Retinal pigment epithelial cell (primary cell): Measurements from ENCODE around the gene SCG3.

Experiments used
- DNase-seq: peaks from one replicate; pipeline ENCODE4 v3.0.0-alpha.2; 2010; ENCODE audit warnings: low read depth
- H3K4me3 ChIP-seq: 2 replicates; pipeline ENCODE4 v1.5.1; 2011; ENCODE audit warnings: mild to moderate bottlenecking, low read length, control low read depth, moderate library complexity
- CTCF ChIP-seq: conservative IDR thresholded peaks from 2 replicates; pipeline ENCODE4 v1.5.1; 2011; ENCODE audit warnings: low read depth, low read length, control low read depth, inconsistent platforms

Gene SCG3

GRCh38 chr15:51669381-51669780 lies 11.9 kb upstream of the SCG3 start:
- no peak overlapping the region for H3K4me3 ChIP-seq
- no peak for DNase-seq
- no peak for TF ChIP-seq CTCF

GRCh38 chr15:51672155-51672687 lies 9.1 kb upstream of the SCG3 start:
- DNase-seq, result no peak
- TF ChIP-seq CTCF, result no peak
- H3K4me3 ChIP-seq, result no peak overlapping the region

GRCh38 chr15:51672913-51673857 lies 8.1 kb upstream of the SCG3 start:
- no peak for TF ChIP-seq CTCF
- H3K4me3 ChIP-seq, result no peak overlapping the region
- DNase-seq, result no peak

- H3K4me3 ChIP-seq, result no peak overlapping the region
- no peak for TF ChIP-seq CTCF
- no peak for DNase-seq
Observed at GRCh38 chr15:51675234-51675633, 6.1 kb upstream of the SCG3 start.

GRCh38 chr15:51677021-51677420 lies 4.3 kb upstream of the SCG3 start:
- DNase-seq, result no peak
- no peak for TF ChIP-seq CTCF
- H3K4me3 ChIP-seq, result no peak overlapping the region

- no peak overlapping the region for H3K4me3 ChIP-seq
- TF ChIP-seq CTCF, result no peak
- DNase-seq, result no peak
Observed at GRCh38 chr15:51677452-51677851, 3.9 kb upstream of the SCG3 start.

- H3K4me3 ChIP-seq, result no peak overlapping the region
- DNase-seq, result no peak
- no peak for TF ChIP-seq CTCF
Observed at GRCh38 chr15:51678096-51678495, 3.2 kb upstream of the SCG3 start.
